Endothelial cell of umbilical vein (primary cell): Measurements from ENCODE around the gene HSD17B4.

Experiments
- CTCF ChIP-seq, 2 donors: IDR thresholded peaks; 1 replicate in 1 of 2; 2 replicates in 1 of 2; pipeline ENCODE4 v1.5.1; 2011; ENCODE audit warnings: low read length in 2 of 2, mild to moderate bottlenecking in 2 of 2, moderate library complexity in 2 of 2, control low read depth in 1 of 2, inconsistent platforms in 1 of 2, low read depth in 1 of 2; ENCODE audit not compliant: insufficient read depth in 1 of 2; ENCODE audit errors: extremely low read depth in 1 of 2
- JUN ChIP-seq: IDR thresholded peaks from 2 replicates; pipeline ENCODE4 v1.6.1; 2011; ENCODE audit warnings: borderline replicate concordance, low read depth; ENCODE audit not compliant: insufficient read length, insufficient read depth
- MAX ChIP-seq: IDR thresholded peaks from 2 replicates; pipeline ENCODE4 v1.6.1; 2011; ENCODE audit not compliant: insufficient read depth, insufficient read length
- POLR2A ChIP-seq: IDR thresholded peaks from 2 replicates; pipeline ENCODE4 v1.6.1; 2012; ENCODE audit warnings: low read depth, mild to moderate bottlenecking, control low read depth, low read length
- POLR2AphosphoS5 ChIP-seq: IDR thresholded peaks from 2 replicates; pipeline ENCODE4 v1.6.1; 2012; ENCODE audit warnings: low read depth, mild to moderate bottlenecking, control low read depth, low read length, moderate library complexity; ENCODE audit not compliant: insufficient read depth

- TF ChIP-seq CTCF (IDR thresholded peaks at IDR 0.05; ENCODE audit: extremely low read depth in 1 of 2, insufficient read depth in 1 of 2, low read depth in 1 of 2, low read length in 2 of 2) (no peak), JUN (no peak), MAX (no peak), POLR2A (no peak), POLR2AphosphoS5 (no peak)
These were observed 131.4 kb downstream of the HSD17B4 start for GRCh38 chr5:119583684-119584083.
